NT2/D1 (cell line): ENCODE measurements around the gene MACF1.

ENCODE experiments used
- SUZ12 ChIP-seq: IDR thresholded peaks from 2 replicates; pipeline ENCODE4 v1.6.1; 2011; ENCODE audit not compliant: insufficient read length, insufficient read depth; ENCODE audit errors: extremely low read depth
- YY1 ChIP-seq: IDR thresholded peaks from 2 replicates; pipeline ENCODE4 v1.6.1; 2011; ENCODE audit not compliant: insufficient read length, insufficient read depth
- ZNF274 ChIP-seq: IDR thresholded peaks from 2 replicates; pipeline ENCODE4 v1.6.1; 2011; ENCODE audit warnings: mild to moderate bottlenecking, low read depth, low read length

- TF ChIP-seq YY1 (no peak), ZNF274 (no peak), SUZ12 (no peak)
These were observed 47.2 kb upstream of the MACF1 start for GRCh38 chr1:39157304-39157703.
